Endothelial cell of umbilical vein (primary cell): ENCODE data around the gene FAM50A. TPM values are rescaled to one million over a fixed set of nuclear protein-coding genes. Genes with fewer than 3 reads are reported as not detected.

Experiments used
- BruUV-seq: library from RNA; stranded (reverse); fragments of 400-500 nt; replicated peaks from 2 replicates; lab custom pipeline; 2021; lab: Mats Ljungman, UMichigan
- CTCF ChIA-PET: fragments of 300-600, 350-600 bp; sonication (Branson Sonifier 250); formaldehyde crosslinking; loops from one replicate; lab custom pipeline; 2021; ENCODE audit warnings: antibody characterized with exemption, inconsistent platforms; lab: Charles Lee
- POLR2A ChIA-PET: fragments of 300-600, 350-600 bp; sonication (Branson Sonifier 250); formaldehyde crosslinking; loops from one replicate; lab custom pipeline; 2021; ENCODE audit warnings: antibody characterized with exemption, inconsistent platforms; lab: Charles Lee
- DNase-seq: peaks from one replicate; pipeline ENCODE4 v3.0.0-alpha.2; 2011; ENCODE audit warnings: low read depth, low spot score
- FAIRE-seq: peaks from 2 replicates; lab custom pipeline; 2011; peaks lifted over from hg19 to GRCh38; lab: Jason Lieb, UNC
- H2AFZ ChIP-seq: 2 replicates; pipeline ENCODE4 v1.6.0; 2012; ENCODE audit warnings: low read depth, low read length, control low read depth, inconsistent platforms
- H3K27ac ChIP-seq: 2 replicates; pipeline ENCODE4 v1.5.1; 2011; ENCODE audit warnings: low read depth, mild to moderate bottlenecking, control low read depth, low read length, moderate library complexity; ENCODE audit not compliant: insufficient read depth
- H3K27me3 ChIP-seq, 2 experiments: 2 replicates each; pipeline versions ENCODE4 v1.6.0 to v1.6.1; 2011; ENCODE audit warnings: low read length in 2 of 2, mixed read lengths in 1 of 2; ENCODE audit not compliant: control insufficient read depth in 2 of 2, insufficient read depth in 2 of 2
- H3K36me3 ChIP-seq, 2 experiments: 2 replicates in 1 of 2; 3 replicates in 1 of 2; pipeline ENCODE4 v1.5.1; 2011; ENCODE audit warnings: low read length in 2 of 2, mild to moderate bottlenecking in 1 of 2, moderate library complexity in 1 of 2; ENCODE audit not compliant: control insufficient read depth in 2 of 2, insufficient read depth in 2 of 2; ENCODE audit errors: extremely low read depth in 1 of 2
- H3K4me1 ChIP-seq: 3 replicates; pipeline ENCODE4 v1.5.1; 2011; ENCODE audit warnings: mild to moderate bottlenecking, low read length; ENCODE audit not compliant: control insufficient read depth, insufficient read depth; ENCODE audit errors: extremely low read depth
- H3K4me2 ChIP-seq: 2 replicates; pipeline ENCODE4 v1.6.1; 2011; ENCODE audit warnings: low read length, control low read depth, mixed read lengths; ENCODE audit not compliant: insufficient read depth
- H3K4me3 ChIP-seq, 3 experiments: fragments of 200-600 bp in 1 of 3; sonication (generic), shearing (Covaris generic) in 1 of 3; replicated peaks in 1 of 3; 2 replicates each; pipeline ENCODE4 v1.5.1; 2011 to 2016; ENCODE audit warnings: control low read depth in 3 of 3, low read length in 3 of 3, mild to moderate bottlenecking in 2 of 3, inconsistent platforms in 1 of 3, low read depth in 1 of 3, moderate library complexity in 1 of 3; ENCODE audit not compliant: insufficient read depth in 1 of 3
- H3K79me2 ChIP-seq: 2 replicates; pipeline ENCODE4 v1.6.0; 2012; ENCODE audit warnings: low read length, inconsistent platforms; ENCODE audit not compliant: control insufficient read depth, insufficient read depth
- H3K9ac ChIP-seq: replicated peaks from 2 replicates; pipeline ENCODE3; 2011; ENCODE audit warnings: low read length, control low read depth; ENCODE audit not compliant: insufficient read depth; ENCODE audit errors: extremely low read depth
- H3K9me1 ChIP-seq: replicated peaks from 3 replicates; pipeline ENCODE4 v1.6.0; 2011; ENCODE audit warnings: mild to moderate bottlenecking, low read length; ENCODE audit not compliant: control insufficient read depth, insufficient read depth; ENCODE audit errors: extremely low read depth
- H3K9me3 ChIP-seq: replicated peaks from 2 replicates; pipeline ENCODE4 v1.5.1; 2012; ENCODE audit warnings: low read length, inconsistent platforms; ENCODE audit not compliant: control insufficient read depth, insufficient read depth
- H4K20me1 ChIP-seq: replicated peaks from 2 replicates; pipeline ENCODE3; 2011; ENCODE audit warnings: mild to moderate bottlenecking, low read length; ENCODE audit not compliant: control insufficient read depth, insufficient read depth; ENCODE audit errors: extremely low read depth
- CTCF ChIP-seq, 2 donors: IDR thresholded peaks; 1 replicate in 1 of 2; 2 replicates in 1 of 2; pipeline ENCODE4 v1.5.1; 2011; ENCODE audit warnings: low read length in 2 of 2, mild to moderate bottlenecking in 2 of 2, moderate library complexity in 2 of 2, control low read depth in 1 of 2, inconsistent platforms in 1 of 2, low read depth in 1 of 2; ENCODE audit not compliant: insufficient read depth in 1 of 2; ENCODE audit errors: extremely low read depth in 1 of 2
- EZH2 ChIP-seq: IDR thresholded peaks from 2 replicates; pipeline ENCODE4 v1.6.1; 2012; ENCODE audit warnings: borderline replicate concordance, low read depth, mild to moderate bottlenecking, moderate library complexity, low read length, inconsistent platforms; ENCODE audit not compliant: severe bottlenecking
- FOS ChIP-seq: IDR thresholded peaks from 2 replicates; pipeline ENCODE4 v1.6.1; 2011; ENCODE audit warnings: mild to moderate bottlenecking, low read length, moderate library complexity, borderline replicate concordance; ENCODE audit not compliant: insufficient read depth
- GATA2 ChIP-seq: IDR thresholded peaks from 2 replicates; pipeline ENCODE4 v1.7.0; 2011; ENCODE audit warnings: low read depth, mild to moderate bottlenecking, moderate library complexity, mixed read lengths, low read length; ENCODE audit not compliant: insufficient read length, insufficient read depth
- JUN ChIP-seq: IDR thresholded peaks from 2 replicates; pipeline ENCODE4 v1.6.1; 2011; ENCODE audit warnings: borderline replicate concordance, low read depth; ENCODE audit not compliant: insufficient read length, insufficient read depth
- MAX ChIP-seq: IDR thresholded peaks from 2 replicates; pipeline ENCODE4 v1.6.1; 2011; ENCODE audit not compliant: insufficient read depth, insufficient read length
- MYC ChIP-seq: IDR thresholded peaks from one replicate; pipeline ENCODE4 v1.6.1; 2011; ENCODE audit warnings: mild to moderate bottlenecking, low read depth, low read length
- POLR2A ChIP-seq: IDR thresholded peaks from 2 replicates; pipeline ENCODE4 v1.6.1; 2012; ENCODE audit warnings: low read depth, mild to moderate bottlenecking, control low read depth, low read length
- POLR2AphosphoS5 ChIP-seq: IDR thresholded peaks from 2 replicates; pipeline ENCODE4 v1.6.1; 2012; ENCODE audit warnings: low read depth, mild to moderate bottlenecking, control low read depth, low read length, moderate library complexity; ENCODE audit not compliant: insufficient read depth
- dilution Hi-C: fragments of 300-500 bp; cut with MboI; formaldehyde crosslinking; loops from one replicate; pipeline ENCODE4 v1.15.0; 2019; ENCODE audit warnings: low sequenced_read_pairs; ENCODE audit not compliant: extremely low pct_ligation_motif_present
- intact Hi-C: fragments of 100-400 bp; cut with micrococcal nuclease; formaldehyde crosslinking; loops from one replicate; pipeline ENCODE4 v1.10.0; 2022
- polyA plus RNA-seq, 4 experiments: library from polyadenylated mRNA; depleted of rRNA in 3 of 4; stranded (reverse) in 3 of 4; unstranded in 1 of 4; fragments of >200 nt; gene quantifications; 2 replicates each; pipeline versions ENCODE4 v1.2.1 to v1.2.3, GENCODE V29; 2011 to 2012; ENCODE audit warnings: missing spikeins in 1 of 4
- total RNA-seq: library from RNA; stranded (reverse); gene quantifications from 2 replicates; pipeline ENCODE4 v1.2.3, GENCODE V29; 2021

FAM50A gene
- total and polyA plus RNA-seq, 2 donors (not counting 3 experiments of a cell fraction or from before 2014, with no cell fraction given), result 75.9 to 123 TPM

GRCh38 chrX:154439841-154440240 lies 4.1 kb upstream of the FAM50A start:
- POLR2A ChIA-PET, result no interaction called here
- H3K4me1 ChIP-seq, result peaks cover 7% of the 10 kb centered on the region
- DNase-seq, result no peak
- dilution Hi-C loops, result no loop called here
- no peak overlapping the region for H3K4me2 ChIP-seq
- FAIRE-seq, result no peak
- no peak overlapping the region for H3K27ac ChIP-seq
- H3K27me3 ChIP-seq, result no peaks in the 10 kb centered on the region
- no peaks in the 10 kb centered on the region for H4K20me1 ChIP-seq
- H3K36me3 ChIP-seq, result peaks cover 4 to 26% of the 10 kb centered on the region in 2 experiments
- H3K79me2 ChIP-seq, result peaks cover 46% of the 10 kb centered on the region
- CTCF ChIA-PET, result no interaction called here
- H3K4me3 ChIP-seq, result no peak overlapping the region
- no TSS peak for BruUV-seq
- H3K9me3 ChIP-seq, result no peaks in the 10 kb centered on the region
- TF ChIP-seq POLR2A, result no peak
- TF ChIP-seq JUN, result no peak
- TF ChIP-seq GATA2, result no peak
- no peak for TF ChIP-seq EZH2
- TF ChIP-seq MYC, result no peak
- TF ChIP-seq POLR2AphosphoS5, result no peak
- no peak for TF ChIP-seq CTCF (IDR thresholded peaks at IDR 0.05; ENCODE audit: extremely low read depth in 1 of 2, insufficient read depth in 1 of 2, low read depth in 1 of 2, low read length in 2 of 2)
- TF ChIP-seq FOS, result no peak
- TF ChIP-seq MAX, result no peak
- intact Hi-C loops, result loop anchor here (5.0 kb wide), 2 partner anchors 33 to 37 kb away; partner anchors contain the start of genes DNASE1L1 and LAGE3
- no peak overlapping the region for H3K9ac ChIP-seq
- no peak overlapping the region for H2AFZ ChIP-seq
- H3K9me1 ChIP-seq, result no peaks in the 10 kb centered on the region
